Measurements from ENCODE around the gene RPS3A. TPM values are rescaled to one million over a fixed set of nuclear protein-coding genes. Genes with fewer than 3 reads are reported as not detected.
"Not testable (repeated sequence)": the region's sequence is repeated elsewhere in the genome, so short reads cannot be mapped to it uniquely, and the experiment has no call there.

Gene RPS3A
- total RNA-seq, 2 experiments from 2014 or later: 3,925 to 4,071 TPM

GRCh38 chr4:151133311-151133710 is 33.9 kb downstream of the RPS3A start:
- intact Hi-C loops (cut with DNase I, micrococcal nuclease): no loop called here
- no peaks in the 10 kb centered on the region for H3K27me3 Mint-ChIP-seq
- POLR2A ChIA-PET: no interaction called here
- Histone ChIP-seq H3K4me3 (ENCODE audit: low read length) (no peak overlapping the region), H3K27ac (ENCODE audit: low read depth in 1 of 2, low read length in 2 of 2) (no peak overlapping the region), H3K4me1 (ENCODE audit: insufficient read depth, low read length) (no peaks in the 10 kb centered on the region), H3K27me3 (ENCODE audit: control insufficient read depth in 1 of 2, insufficient read depth in 2 of 2, low read length in 2 of 2) (no peaks in the 10 kb centered on the region), H3K36me3 (ENCODE audit: insufficient read depth, low read length) (no peaks in the 10 kb centered on the region), H3K9me3 (ENCODE audit: control insufficient read depth in 1 of 2, insufficient read depth in 1 of 2, low read length in 2 of 2) (no peaks in the 10 kb centered on the region)
- CTCF ChIA-PET: interaction anchor here (0.6 kb wide), 1 partner anchor 10 kb away, joined by 3 read pairs; no protein-coding TSS in a partner anchor
- H3K4me3 Mint-ChIP-seq: no peak overlapping the region
- TF ChIP-seq CTCF (IDR thresholded peaks at IDR 0.05): no peak
- ATAC-seq (ENCODE audit: poor library complexity) (no peak), DNase-seq (no peak)
- no peaks in the 10 kb centered on the region for H3K36me3 Mint-ChIP-seq (ENCODE audit: low read depth)
- H3K27ac Mint-ChIP-seq: no peak overlapping the region
- H3K4me1 Mint-ChIP-seq (ENCODE audit: low read depth): no peaks in the 10 kb centered on the region
- H3K9me3 Mint-ChIP-seq: no peaks in the 10 kb centered on the region

GRCh38 chr4:151136048-151136447 is 36.6 kb downstream of the RPS3A start:
- H3K36me3 ChIP-seq (ENCODE audit: insufficient read depth, low read length); H3K4me3 ChIP-seq (ENCODE audit: low read length); H3K27ac Mint-ChIP-seq; H3K4me1 Mint-ChIP-seq (ENCODE audit: low read depth); H3K4me1 ChIP-seq (ENCODE audit: insufficient read depth, low read length); H3K36me3 Mint-ChIP-seq (ENCODE audit: low read depth); DNase-seq; POLR2A ChIA-PET; CTCF ChIA-PET; H3K27ac ChIP-seq (ENCODE audit: low read depth in 1 of 2, low read length in 2 of 2); intact Hi-C loops (cut with DNase I, micrococcal nuclease); H3K9me3 Mint-ChIP-seq; H3K27me3 ChIP-seq (ENCODE audit: control insufficient read depth in 1 of 2, insufficient read depth in 2 of 2, low read length in 2 of 2); H3K9me3 ChIP-seq (ENCODE audit: control insufficient read depth in 1 of 2, insufficient read depth in 1 of 2, low read length in 2 of 2); H3K4me3 Mint-ChIP-seq; ATAC-seq (ENCODE audit: poor library complexity); H3K27me3 Mint-ChIP-seq: not testable (repeated sequence)

GRCh38 chr4:151139814-151140213 is 40.4 kb downstream of the RPS3A start:
- no peaks in the 10 kb centered on the region for H3K27me3 Mint-ChIP-seq
- H3K4me1 Mint-ChIP-seq (ENCODE audit: low read depth): no peaks in the 10 kb centered on the region
- ChIA-PET POLR2A (no interaction called here), CTCF (no interaction called here)
- no peak overlapping the region for H3K4me3 Mint-ChIP-seq
- no peak overlapping the region for H3K4me3 ChIP-seq (ENCODE audit: low read length)
- no peaks in the 10 kb centered on the region for H3K27me3 ChIP-seq (ENCODE audit: control insufficient read depth in 1 of 2, insufficient read depth in 2 of 2, low read length in 2 of 2)
- DNase-seq (no peak), ATAC-seq (ENCODE audit: poor library complexity) (no peak)
- no peak overlapping the region for H3K27ac ChIP-seq (ENCODE audit: low read depth in 1 of 2, low read length in 2 of 2)
- no peaks in the 10 kb centered on the region for H3K9me3 ChIP-seq (ENCODE audit: control insufficient read depth in 1 of 2, insufficient read depth in 1 of 2, low read length in 2 of 2)
- H3K4me1 ChIP-seq (ENCODE audit: insufficient read depth, low read length): no peaks in the 10 kb centered on the region
- no peaks in the 10 kb centered on the region for H3K36me3 ChIP-seq (ENCODE audit: insufficient read depth, low read length)
- H3K9me3 Mint-ChIP-seq: no peaks in the 10 kb centered on the region
- H3K36me3 Mint-ChIP-seq (ENCODE audit: low read depth): no peaks in the 10 kb centered on the region
- intact Hi-C loops (cut with DNase I, micrococcal nuclease): no loop called here
- TF ChIP-seq CTCF (IDR thresholded peaks at IDR 0.05): no peak
- H3K27ac Mint-ChIP-seq: no peak overlapping the region

GRCh38 chr4:151142758-151143157 is 43.3 kb downstream of the RPS3A start:
- no peaks in the 10 kb centered on the region for H3K9me3 Mint-ChIP-seq
- H3K27me3 Mint-ChIP-seq: no peaks in the 10 kb centered on the region
- intact Hi-C loops (cut with DNase I, micrococcal nuclease): no loop called here
- DNase-seq (no peak), ATAC-seq (ENCODE audit: poor library complexity) (no peak)
- H3K36me3 Mint-ChIP-seq (ENCODE audit: low read depth): no peaks in the 10 kb centered on the region
- ChIA-PET POLR2A (interaction anchor here (0.8 kb wide), 1 partner anchor 400 kb away, joined by 3 read pairs; no protein-coding TSS in a partner anchor), CTCF (no interaction called here)
- Histone ChIP-seq H3K9me3 (ENCODE audit: control insufficient read depth in 1 of 2, insufficient read depth in 1 of 2, low read length in 2 of 2) (no peaks in the 10 kb centered on the region), H3K4me1 (ENCODE audit: insufficient read depth, low read length) (no peaks in the 10 kb centered on the region), H3K27ac (ENCODE audit: low read depth in 1 of 2, low read length in 2 of 2) (no peak overlapping the region), H3K36me3 (ENCODE audit: insufficient read depth, low read length) (no peaks in the 10 kb centered on the region), H3K27me3 (ENCODE audit: control insufficient read depth in 1 of 2, insufficient read depth in 2 of 2, low read length in 2 of 2) (no peaks in the 10 kb centered on the region), H3K4me3 (ENCODE audit: low read length) (no peak overlapping the region)
- H3K4me1 Mint-ChIP-seq (ENCODE audit: low read depth): no peaks in the 10 kb centered on the region
- no peak overlapping the region for H3K4me3 Mint-ChIP-seq
- TF ChIP-seq CTCF (IDR thresholded peaks at IDR 0.05): no peak
- no peak overlapping the region for H3K27ac Mint-ChIP-seq
